ENCODE measurements around the gene SLC28A3.

SLC28A3 gene

DNA sequence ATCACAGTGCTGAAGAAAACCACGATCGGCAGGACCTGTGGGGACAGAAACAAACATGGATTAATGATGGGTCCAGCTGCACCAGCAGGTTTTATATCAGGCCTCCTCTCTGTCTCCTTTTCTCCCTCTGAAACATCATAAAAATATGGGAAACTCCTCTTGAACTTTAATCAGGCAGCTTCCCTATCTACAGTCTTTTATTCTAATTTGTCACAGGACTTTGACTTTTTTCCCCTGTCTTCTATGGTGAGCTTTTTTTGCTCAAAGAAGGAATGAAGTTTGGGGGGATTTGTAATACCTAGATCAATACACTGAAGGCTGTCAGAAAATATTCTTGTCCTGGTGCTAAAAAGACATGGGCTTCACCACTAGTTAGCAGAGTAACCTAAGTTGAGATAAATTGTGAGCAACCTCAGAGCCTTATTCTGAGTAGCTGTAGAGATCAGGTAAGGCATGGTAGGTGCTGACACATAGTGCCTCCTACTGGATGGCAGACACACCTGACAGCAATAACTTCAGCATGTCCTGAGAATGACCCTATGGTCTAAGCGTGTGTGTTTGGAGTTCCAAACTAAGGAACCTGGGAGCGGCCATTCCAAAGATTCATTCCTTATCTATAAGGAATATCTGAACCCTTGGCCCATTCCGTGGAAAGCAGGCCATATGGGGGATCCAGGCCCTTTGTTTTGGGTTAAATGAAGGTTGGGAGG, 46.2 kb downstream of the SLC28A3 start:
- H3K9me3 Mint-ChIP-seq: no peaks in the 10 kb centered on the region
- ATAC-seq: no peak
- peaks cover 47% of the 10 kb centered on the region for H3K4me1 Mint-ChIP-seq
- no peak overlapping the region for H3K4me3 Mint-ChIP-seq
- H3K36me3 Mint-ChIP-seq: no peaks in the 10 kb centered on the region
- no peaks in the 10 kb centered on the region for H3K27me3 Mint-ChIP-seq
- H3K27ac Mint-ChIP-seq: peak overlapping the region; percentile 99

DNA sequence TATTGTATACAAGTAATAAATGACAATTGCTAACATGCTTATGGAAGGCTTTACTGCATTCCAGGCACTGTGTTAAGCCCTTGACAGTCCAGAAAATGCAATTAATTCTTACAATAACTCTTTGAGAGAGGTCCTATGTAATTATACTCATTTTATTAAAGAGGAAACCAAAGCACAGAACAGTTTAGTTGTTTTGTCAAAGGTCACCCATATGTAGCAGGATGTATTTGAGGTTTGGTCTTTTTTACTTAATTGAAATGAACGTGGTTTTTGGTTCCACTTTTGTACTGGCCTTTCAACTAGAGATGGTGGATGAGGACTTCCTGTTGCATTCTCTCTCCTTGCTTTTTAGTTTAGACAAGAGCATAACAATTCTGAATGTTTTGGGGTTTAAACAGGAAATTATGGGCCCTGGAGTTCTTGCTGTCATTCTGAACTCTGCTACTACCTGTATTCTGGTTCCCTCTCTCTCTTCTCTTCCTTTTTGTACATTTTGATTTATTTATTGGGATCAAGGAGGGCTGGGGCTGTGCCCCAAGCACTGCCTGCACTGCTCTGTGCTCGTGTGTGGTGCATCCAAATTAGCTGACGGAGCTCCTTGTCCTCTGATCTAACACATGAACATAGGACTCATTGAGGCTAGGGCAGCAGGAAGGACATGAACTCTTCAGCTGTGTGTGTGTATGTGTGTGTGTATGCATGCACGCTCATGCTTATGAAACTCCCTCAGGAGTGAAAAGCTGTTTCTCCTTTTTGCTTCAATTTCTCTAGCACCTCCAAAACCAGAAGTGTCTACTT, 47.4 kb downstream of the SLC28A3 start:
- no peaks in the 10 kb centered on the region for H3K36me3 Mint-ChIP-seq
- ATAC-seq: peak; percentile 81
- peak overlapping the region; percentile 99 for H3K27ac Mint-ChIP-seq
- H3K4me3 Mint-ChIP-seq: peak overlapping the region; percentile 80
- no peaks in the 10 kb centered on the region for H3K9me3 Mint-ChIP-seq
- no peaks in the 10 kb centered on the region for H3K27me3 Mint-ChIP-seq
- peaks cover 47% of the 10 kb centered on the region for H3K4me1 Mint-ChIP-seq

DNA sequence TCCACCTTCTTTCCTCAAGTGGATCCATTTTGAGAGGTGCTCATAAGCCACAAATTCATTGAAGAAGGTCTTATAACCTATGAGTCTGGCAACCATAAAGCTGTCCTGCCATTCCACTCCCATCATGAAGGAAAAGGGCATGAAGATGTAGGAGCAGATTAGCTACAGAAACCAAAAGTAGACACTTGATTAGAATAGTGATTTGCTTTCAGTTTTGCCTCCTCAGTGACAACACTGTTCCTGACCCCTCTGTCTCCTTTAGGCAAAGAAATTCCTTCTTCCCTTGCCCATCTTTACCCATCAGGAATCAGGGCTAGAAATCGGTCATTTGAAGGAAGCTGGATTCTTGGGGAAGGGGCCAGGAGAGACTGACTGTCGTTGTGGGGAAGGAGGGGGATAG, 55.2 kb downstream of the SLC28A3 start:
- ATAC-seq: no peak
- Mint-ChIP-seq H3K27me3 (no peaks in the 10 kb centered on the region), H3K9me3 (no peaks in the 10 kb centered on the region), H3K4me1 (peaks cover 6% of the 10 kb centered on the region), H3K27ac (peak overlapping the region; percentile 58), H3K36me3 (no peaks in the 10 kb centered on the region), H3K4me3 (no peak overlapping the region)

DNA sequence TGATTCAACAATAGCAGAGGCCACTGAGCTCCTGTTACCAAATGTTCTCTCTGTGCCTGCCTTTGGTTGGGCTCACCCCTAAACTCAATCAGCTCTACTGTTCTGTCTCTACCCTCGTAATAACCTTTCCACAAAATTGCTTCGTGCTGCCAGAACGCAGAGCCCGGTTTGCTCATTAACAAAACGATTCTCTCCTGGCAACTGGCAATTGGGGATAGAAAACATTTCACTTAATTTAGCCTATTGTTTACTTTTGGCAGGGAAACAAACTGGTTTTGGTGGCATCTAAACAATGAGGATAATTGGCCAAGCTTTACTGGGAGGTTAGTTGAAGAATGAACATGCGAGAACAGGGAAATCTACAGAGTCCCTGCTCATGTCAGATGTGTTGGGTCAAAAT, 56.6 kb downstream of the SLC28A3 start:
- ATAC-seq: no peak
- no peaks in the 10 kb centered on the region for H3K36me3 Mint-ChIP-seq
- no peaks in the 10 kb centered on the region for H3K9me3 Mint-ChIP-seq
- no peaks in the 10 kb centered on the region for H3K27me3 Mint-ChIP-seq
- no peak overlapping the region for H3K4me3 Mint-ChIP-seq
- H3K4me1 Mint-ChIP-seq: peaks cover 6% of the 10 kb centered on the region
- H3K27ac Mint-ChIP-seq: no peak overlapping the region

DNA sequence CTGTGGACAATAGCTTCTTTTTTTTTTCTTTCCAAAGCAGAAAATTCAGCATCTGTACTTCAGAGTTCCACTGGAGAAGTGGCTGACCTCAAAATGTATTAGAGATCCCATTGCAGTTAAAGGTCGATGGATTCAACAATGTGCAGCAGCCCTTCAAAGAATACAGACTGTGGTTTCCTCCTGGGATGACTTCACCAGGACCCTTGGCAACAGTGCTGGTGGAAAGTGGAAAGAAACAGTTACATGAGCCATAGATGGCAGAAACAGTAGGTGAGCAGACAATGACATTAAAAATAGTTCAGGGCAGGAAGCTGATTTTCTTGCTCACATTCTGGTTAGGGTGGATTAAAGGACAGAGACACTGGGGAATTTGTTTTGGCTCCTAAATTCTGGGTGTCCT, 62.4 kb downstream of the SLC28A3 start:
- no peak overlapping the region for H3K4me3 Mint-ChIP-seq
- H3K9me3 Mint-ChIP-seq: no peaks in the 10 kb centered on the region
- H3K27ac Mint-ChIP-seq: no peak overlapping the region
- H3K27me3 Mint-ChIP-seq: no peaks in the 10 kb centered on the region
- ATAC-seq: no peak
- no peaks in the 10 kb centered on the region for H3K4me1 Mint-ChIP-seq
- H3K36me3 Mint-ChIP-seq: no peaks in the 10 kb centered on the region

DNA sequence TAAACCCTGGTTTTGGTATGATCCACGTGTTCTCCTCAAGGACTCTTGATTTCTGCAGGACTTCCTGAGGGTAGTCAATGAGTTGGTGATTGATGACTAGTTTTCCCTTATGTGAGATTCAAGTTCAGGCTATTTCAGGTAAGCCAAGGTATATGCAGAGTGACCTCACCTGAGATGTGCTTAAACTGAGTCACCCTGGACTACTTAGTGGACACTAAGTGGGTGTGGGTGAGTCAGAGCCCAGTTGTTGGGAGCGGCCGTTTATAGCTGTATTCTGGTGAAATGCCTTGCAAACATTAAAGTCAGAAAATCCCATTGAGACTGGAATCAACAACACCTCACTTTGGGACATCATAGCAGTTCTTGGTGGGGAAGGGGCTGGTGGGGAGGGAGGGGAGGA, 62.9 kb downstream of the SLC28A3 start:
- H3K36me3 Mint-ChIP-seq: no peaks in the 10 kb centered on the region
- H3K27ac Mint-ChIP-seq: no peak overlapping the region
- no peaks in the 10 kb centered on the region for H3K9me3 Mint-ChIP-seq
- no peaks in the 10 kb centered on the region for H3K27me3 Mint-ChIP-seq
- ATAC-seq: no peak
- no peaks in the 10 kb centered on the region for H3K4me1 Mint-ChIP-seq
- no peak overlapping the region for H3K4me3 Mint-ChIP-seq

DNA sequence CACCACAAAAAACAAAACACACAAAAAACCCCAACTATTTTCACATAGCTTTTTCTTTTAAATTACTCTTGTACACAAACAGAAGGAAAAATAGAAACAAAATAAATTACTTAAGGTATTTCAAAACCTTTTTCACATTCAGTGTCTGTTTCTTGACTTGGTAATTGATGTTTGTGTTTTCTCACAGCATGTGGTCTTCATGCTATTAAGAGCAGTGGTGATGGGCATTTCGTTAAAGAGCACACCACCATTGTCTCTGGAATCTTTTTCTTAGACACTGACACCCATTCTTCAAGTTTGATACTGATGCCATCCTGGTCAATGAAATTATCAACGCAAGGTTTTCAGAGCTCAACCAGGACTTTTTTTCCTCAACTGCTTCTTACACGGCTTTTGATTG, 63.8 kb downstream of the SLC28A3 start:
- Mint-ChIP-seq H3K27me3 (no peaks in the 10 kb centered on the region), H3K4me1 (no peaks in the 10 kb centered on the region), H3K4me3 (no peak overlapping the region), H3K9me3 (no peaks in the 10 kb centered on the region), H3K36me3 (no peaks in the 10 kb centered on the region), H3K27ac (no peak overlapping the region)
- ATAC-seq: no peak

DNA sequence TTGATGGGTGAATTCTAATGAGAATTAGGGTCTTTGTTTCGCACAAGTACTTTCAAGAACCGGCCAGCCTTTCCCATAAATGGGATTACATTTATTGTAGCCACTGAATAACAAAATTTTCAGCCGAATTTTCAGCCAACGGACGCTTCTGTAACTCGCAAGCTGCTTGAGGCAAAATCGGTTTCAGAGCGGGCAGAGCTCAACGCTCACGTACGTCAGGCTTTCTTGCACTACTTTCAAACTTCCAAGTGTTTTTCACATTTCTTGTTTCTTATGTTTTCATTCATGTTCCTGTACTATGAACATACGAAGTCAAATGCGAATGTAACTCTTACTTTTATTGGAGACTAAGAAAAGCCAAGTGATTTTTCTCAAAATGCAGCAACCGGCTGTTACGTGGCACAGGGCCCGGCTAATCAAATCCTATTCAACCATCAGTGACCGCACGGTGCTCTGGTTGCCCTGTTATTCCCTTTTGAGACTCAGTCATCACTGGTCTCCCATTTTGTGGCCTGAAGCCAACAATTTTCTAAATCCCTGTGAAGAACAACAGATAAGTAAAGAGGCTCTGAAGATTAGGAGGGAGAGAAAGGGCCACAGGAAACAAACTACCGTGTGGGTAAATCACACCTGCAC, 68.5 kb downstream of the SLC28A3 start:
- Mint-ChIP-seq H3K9me3 (no peaks in the 10 kb centered on the region), H3K27ac (no peak overlapping the region), H3K4me3 (no peak overlapping the region), H3K27me3 (no peaks in the 10 kb centered on the region), H3K4me1 (peaks cover 9% of the 10 kb centered on the region), H3K36me3 (no peaks in the 10 kb centered on the region)
- ATAC-seq: no peak

DNA sequence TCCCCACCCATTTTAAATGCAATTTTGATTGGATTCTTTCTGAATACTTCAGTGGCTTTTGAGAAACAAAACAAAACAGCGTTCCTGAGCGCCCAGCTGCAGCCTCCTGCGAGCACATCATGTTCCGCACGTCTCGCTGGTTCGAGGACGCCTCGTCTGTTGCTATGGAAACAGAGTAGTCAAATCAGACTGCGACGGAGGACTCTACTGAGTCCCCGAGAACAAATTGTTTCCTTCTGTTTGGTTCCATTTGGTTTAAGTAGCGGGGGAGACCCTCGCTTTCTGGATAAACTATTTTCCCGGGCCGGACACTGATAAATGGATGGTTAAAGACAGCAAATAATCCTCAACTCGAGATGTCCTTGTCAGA, 69.0 kb downstream of the SLC28A3 start:
- H3K27ac Mint-ChIP-seq: no peak overlapping the region
- peak overlapping the region; percentile 67 for H3K4me3 Mint-ChIP-seq
- no peaks in the 10 kb centered on the region for H3K27me3 Mint-ChIP-seq
- no peaks in the 10 kb centered on the region for H3K9me3 Mint-ChIP-seq
- H3K4me1 Mint-ChIP-seq: peaks cover 11% of the 10 kb centered on the region
- peak; percentile 80 for ATAC-seq
- no peaks in the 10 kb centered on the region for H3K36me3 Mint-ChIP-seq

DNA sequence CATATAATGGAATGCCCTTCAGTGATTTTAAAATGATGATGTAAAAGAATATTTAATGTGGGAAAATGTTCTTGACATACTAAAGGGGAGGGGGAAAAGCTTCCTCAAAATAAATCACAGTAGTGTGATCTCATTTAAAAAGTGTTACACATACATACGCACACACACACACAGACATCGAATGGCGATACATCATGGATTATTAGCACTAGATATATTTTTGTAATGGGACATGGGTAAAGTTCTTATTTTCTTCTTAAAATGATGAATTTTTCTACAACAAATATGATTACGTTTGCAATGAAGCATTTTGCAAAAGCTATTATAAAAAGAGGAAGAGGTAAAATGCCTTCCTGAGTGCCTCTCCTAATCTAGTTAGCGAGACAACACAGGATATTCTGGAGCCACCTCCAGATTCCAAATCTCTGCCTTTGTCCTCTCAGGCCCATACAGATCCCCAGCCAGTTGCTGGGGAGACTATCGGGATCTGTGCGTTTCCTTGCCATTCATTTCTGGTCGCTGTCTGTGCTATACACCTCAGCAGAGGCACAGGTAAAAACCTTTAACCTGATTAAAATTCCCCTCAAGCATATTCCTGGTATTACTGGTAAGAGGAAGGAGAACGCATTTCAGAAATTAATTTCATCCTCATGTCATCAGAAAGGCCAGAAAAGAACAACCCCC, 69.6 kb downstream of the SLC28A3 start:
- no peak overlapping the region for H3K27ac Mint-ChIP-seq
- H3K36me3 Mint-ChIP-seq: no peaks in the 10 kb centered on the region
- H3K4me1 Mint-ChIP-seq: peaks cover 17% of the 10 kb centered on the region
- H3K27me3 Mint-ChIP-seq: no peaks in the 10 kb centered on the region
- no peak for ATAC-seq
- peak overlapping the region; percentile 67 for H3K4me3 Mint-ChIP-seq
- H3K9me3 Mint-ChIP-seq: no peaks in the 10 kb centered on the region

DNA sequence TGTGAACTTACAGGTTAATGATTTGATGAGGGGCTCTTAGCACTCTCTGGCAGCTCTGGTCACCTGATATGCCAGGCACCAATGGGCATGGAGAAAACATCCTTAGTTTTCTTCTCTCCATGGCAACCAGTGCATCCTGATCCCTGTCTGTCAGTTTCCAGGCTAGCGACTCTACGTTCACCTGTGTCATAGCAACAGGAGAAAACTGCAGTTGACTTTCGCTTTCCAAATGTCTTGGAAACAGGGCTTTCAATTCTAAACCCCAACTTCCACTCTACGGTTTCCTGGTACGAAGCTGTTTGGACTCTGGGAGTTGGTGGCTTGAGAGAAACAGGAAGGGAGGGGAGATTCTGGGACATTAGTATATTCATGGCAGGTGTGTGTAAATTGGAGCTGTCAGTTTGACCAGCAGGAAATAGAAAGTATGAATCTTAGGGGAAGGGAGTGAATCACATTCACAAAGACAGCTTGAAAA, 74.4 kb downstream of the SLC28A3 start:
- Mint-ChIP-seq H3K4me3 (no peak overlapping the region), H3K4me1 (peaks cover 14% of the 10 kb centered on the region), H3K27ac (no peak overlapping the region), H3K9me3 (no peaks in the 10 kb centered on the region), H3K27me3 (no peaks in the 10 kb centered on the region), H3K36me3 (no peaks in the 10 kb centered on the region)
- no peak for ATAC-seq

DNA sequence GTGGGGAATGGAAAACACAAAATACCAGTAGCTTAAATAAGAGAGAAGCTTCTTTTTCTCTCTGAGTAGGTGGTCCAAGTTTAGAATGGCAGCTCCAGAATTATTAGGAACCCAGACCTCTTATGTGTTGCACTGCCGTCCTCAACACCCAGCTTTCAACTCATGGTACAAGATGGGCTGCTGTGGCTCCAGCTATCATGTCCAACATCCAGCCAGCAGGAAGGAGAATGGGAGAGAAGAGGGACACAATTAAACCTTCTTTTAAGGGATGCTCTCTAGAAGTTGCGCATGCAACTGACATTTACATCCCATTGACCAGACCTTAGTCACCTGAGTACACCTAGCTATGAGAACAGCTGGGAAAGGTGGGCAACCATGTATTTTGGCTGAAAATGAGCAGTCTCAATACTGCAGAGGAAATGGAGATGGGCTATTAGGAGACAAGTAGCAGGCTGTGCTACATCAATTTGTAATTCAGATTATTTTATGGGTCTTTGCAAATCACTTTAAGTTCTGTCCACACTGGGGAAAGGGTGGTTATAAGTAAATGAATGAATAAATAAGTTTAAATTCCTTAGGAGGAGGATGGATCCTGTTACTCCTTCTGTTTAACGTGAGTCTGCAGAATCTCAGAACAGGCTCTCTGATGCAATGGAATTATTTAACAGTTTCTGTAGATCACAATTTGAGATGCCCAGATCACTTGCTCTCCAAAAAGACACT, 76.1 kb downstream of the SLC28A3 start:
- peaks cover 8% of the 10 kb centered on the region for H3K27me3 Mint-ChIP-seq
- H3K9me3 Mint-ChIP-seq: no peaks in the 10 kb centered on the region
- H3K27ac Mint-ChIP-seq: no peak overlapping the region
- no peaks in the 10 kb centered on the region for H3K36me3 Mint-ChIP-seq
- H3K4me1 Mint-ChIP-seq: peaks cover 14% of the 10 kb centered on the region
- no peak for ATAC-seq
- no peak overlapping the region for H3K4me3 Mint-ChIP-seq

DNA sequence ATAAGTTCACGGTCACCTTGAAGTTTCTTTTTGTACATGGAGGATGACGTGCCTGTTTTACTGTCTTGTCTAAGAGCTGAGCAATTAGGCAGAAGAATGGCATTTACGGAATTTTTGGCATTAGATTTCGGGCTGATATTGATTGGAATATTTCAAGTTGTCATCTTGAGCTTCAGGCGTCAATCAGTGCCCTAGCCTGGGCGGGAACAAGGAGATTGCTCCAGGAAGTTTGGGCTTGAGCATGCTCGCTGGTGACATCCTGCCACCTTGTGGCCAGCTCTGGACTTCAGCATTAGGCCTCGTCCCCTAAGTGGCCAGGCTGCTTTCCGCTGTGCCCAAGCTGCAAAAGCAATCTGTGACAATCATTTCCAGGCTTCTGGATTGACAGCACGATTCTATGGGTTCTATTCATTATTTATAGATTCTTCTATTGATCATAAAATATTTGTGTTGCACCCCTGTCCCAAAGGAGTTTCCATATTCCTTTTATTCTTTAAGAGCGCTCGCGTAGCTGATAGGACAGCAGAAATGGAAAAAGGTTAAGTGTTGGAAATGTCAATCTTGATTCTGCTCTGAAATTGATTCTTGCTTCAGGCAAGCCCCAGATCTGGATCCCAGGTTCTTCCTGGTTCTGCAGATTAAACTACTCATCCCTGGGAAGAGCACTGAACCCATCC, 79.3 kb downstream of the SLC28A3 start:
- peak overlapping the region; percentile 59 for H3K4me3 Mint-ChIP-seq
- peak; percentile 82 for ATAC-seq

DNA sequence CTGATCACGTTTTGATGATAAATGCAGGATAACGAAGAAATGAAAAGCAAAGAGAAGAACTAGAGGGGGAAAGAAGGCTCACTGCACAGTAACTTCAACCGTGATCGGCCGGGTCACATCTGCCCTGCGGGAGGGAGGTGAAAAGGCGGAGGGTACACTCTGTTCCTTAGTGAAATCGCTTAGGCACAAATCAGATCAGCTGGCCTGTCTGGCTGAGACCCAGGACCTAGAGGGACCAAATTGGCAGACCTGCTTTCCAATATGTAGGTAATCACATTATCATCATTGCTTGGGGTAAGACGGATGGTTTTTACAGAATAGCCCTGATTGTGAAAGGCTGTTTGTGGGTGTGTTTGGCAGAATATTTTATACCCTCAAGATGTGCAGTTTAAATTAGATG, 82.2 kb downstream of the SLC28A3 start:
- peaks cover 5% of the 10 kb centered on the region for H3K4me1 Mint-ChIP-seq
- H3K27ac Mint-ChIP-seq: no peak overlapping the region
- no peaks in the 10 kb centered on the region for H3K9me3 Mint-ChIP-seq
- ATAC-seq: no peak
- H3K36me3 Mint-ChIP-seq: no peaks in the 10 kb centered on the region
- no peak overlapping the region for H3K4me3 Mint-ChIP-seq
- peaks cover 10% of the 10 kb centered on the region for H3K27me3 Mint-ChIP-seq

More for the DNA sequence above, 79.3 kb downstream of the SLC28A3 start:
- Mint-ChIP-seq H3K4me1 (peaks cover 9% of the 10 kb centered on the region), H3K27me3 (peaks cover 10% of the 10 kb centered on the region), H3K9me3 (no peaks in the 10 kb centered on the region), H3K36me3 (no peaks in the 10 kb centered on the region), H3K27ac (no peak overlapping the region)
